Calu3 (cell line): ENCODE data around the gene CCDC92. TPM values are rescaled to one million over a fixed set of nuclear protein-coding genes. Genes with fewer than 3 reads are reported as not detected.

Experiments used
- BruUV-seq: library from RNA; stranded (reverse); fragments of 400-500 nt; replicated peaks from 2 replicates; lab custom pipeline; 2021; lab: Mats Ljungman, UMichigan
- CTCF ChIA-PET: fragments of 300-600 bp; sonication (Branson Sonifier 250); formaldehyde crosslinking; loops from one replicate; lab custom pipeline; 2022; ENCODE audit warnings: antibody characterized with exemption; lab: Charles Lee
- DNase-seq: peaks from one replicate; pipeline ENCODE4 v3.0.0; 2022
- H3K27ac Mint-ChIP-seq: one replicate; pipeline ENCODE4 v1.8.0; 2022; ENCODE audit warnings: mixed read lengths; ENCODE audit not compliant: unreplicated experiment
- H3K27me3 Mint-ChIP-seq: one replicate; pipeline ENCODE4 v1.8.0; 2022; ENCODE audit warnings: mixed read lengths; ENCODE audit not compliant: unreplicated experiment
- H3K36me3 Mint-ChIP-seq: one replicate; pipeline ENCODE4 v1.8.0; 2022; ENCODE audit warnings: mild to moderate bottlenecking, moderate library complexity, mixed read lengths; ENCODE audit not compliant: insufficient read depth, unreplicated experiment
- H3K4me1 Mint-ChIP-seq: one replicate; pipeline ENCODE4 v1.8.0; 2022; ENCODE audit warnings: mild to moderate bottlenecking, low read depth, mixed read lengths; ENCODE audit not compliant: unreplicated experiment
- H3K4me3 Mint-ChIP-seq: one replicate; pipeline ENCODE4 v1.8.0; 2022; ENCODE audit warnings: mild to moderate bottlenecking, low read depth, moderate library complexity, mixed read lengths; ENCODE audit not compliant: unreplicated experiment
- H3K9me3 Mint-ChIP-seq: one replicate; pipeline ENCODE4 v1.8.0; 2022; ENCODE audit warnings: low read depth, mixed read lengths; ENCODE audit not compliant: unreplicated experiment
- intact Hi-C: fragments of 100-400 bp; cut with micrococcal nuclease; formaldehyde crosslinking; loops from one replicate; pipeline ENCODE4 v1.10.0; 2022; ENCODE audit not compliant: unreplicated experiment
- total RNA-seq: library from RNA; stranded (reverse); gene quantifications from 2 replicates; pipeline ENCODE4 v1.2.3, GENCODE V29; 2022
- TF ChIP-seq, protein P1 (sequence below): fragments of 200-600 bp; IDR thresholded peaks from one replicate; pipeline ENCODE4 v1.8.0; 2022; ENCODE audit warnings: antibody characterized with exemption; ENCODE audit not compliant: unreplicated experiment

The CCDC92 gene
- total RNA-seq, 1 experiment from 2014 or later, result 35.0 TPM

DNA sequence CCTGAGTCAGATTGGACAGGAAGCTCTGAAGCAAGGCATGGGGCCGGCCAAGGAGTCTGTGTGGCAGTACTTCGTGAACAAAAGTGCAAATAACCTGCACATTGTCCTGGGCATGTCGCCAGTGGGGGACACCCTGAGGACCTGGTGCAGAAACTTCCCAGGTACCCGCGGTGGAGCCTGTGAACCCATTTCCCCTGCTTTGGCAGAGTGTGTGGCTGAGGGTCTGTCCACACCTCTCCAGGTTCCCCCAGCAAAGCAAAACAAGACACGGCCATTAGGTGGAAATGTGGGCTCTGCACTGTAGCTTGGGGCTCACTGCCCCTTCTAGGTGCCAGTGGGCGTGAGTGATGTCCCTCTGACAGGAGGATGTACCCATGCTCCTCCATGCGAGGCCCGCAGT is 79.4 kb downstream of the CCDC92 start:
- H3K36me3 Mint-ChIP-seq, result no peaks in the 10 kb centered on the region
- no TSS peak for BruUV-seq
- no peaks in the 10 kb centered on the region for H3K9me3 Mint-ChIP-seq
- H3K27ac Mint-ChIP-seq, result no peak overlapping the region
- no peak for DNase-seq
- H3K4me1 Mint-ChIP-seq, result peaks cover 10% of the 10 kb centered on the region
- TF ChIP-seq, protein P1, sequence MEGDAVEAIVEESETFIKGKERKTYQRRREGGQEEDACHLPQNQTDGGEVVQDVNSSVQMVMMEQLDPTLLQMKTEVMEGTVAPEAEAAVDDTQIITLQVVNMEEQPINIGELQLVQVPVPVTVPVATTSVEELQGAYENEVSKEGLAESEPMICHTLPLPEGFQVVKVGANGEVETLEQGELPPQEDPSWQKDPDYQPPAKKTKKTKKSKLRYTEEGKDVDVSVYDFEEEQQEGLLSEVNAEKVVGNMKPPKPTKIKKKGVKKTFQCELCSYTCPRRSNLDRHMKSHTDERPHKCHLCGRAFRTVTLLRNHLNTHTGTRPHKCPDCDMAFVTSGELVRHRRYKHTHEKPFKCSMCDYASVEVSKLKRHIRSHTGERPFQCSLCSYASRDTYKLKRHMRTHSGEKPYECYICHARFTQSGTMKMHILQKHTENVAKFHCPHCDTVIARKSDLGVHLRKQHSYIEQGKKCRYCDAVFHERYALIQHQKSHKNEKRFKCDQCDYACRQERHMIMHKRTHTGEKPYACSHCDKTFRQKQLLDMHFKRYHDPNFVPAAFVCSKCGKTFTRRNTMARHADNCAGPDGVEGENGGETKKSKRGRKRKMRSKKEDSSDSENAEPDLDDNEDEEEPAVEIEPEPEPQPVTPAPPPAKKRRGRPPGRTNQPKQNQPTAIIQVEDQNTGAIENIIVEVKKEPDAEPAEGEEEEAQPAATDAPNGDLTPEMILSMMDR, result no peak
- CTCF ChIA-PET, result interaction anchor here (0.7 kb wide), 1 partner anchor 330 kb away, joined by 4 read pairs; no protein-coding TSS in a partner anchor
- no peak overlapping the region for H3K4me3 Mint-ChIP-seq
- intact Hi-C loops, result no loop called here
- peaks cover 81% of the 10 kb centered on the region for H3K27me3 Mint-ChIP-seq

GRCh38 chr12:123892853-123893252 is 79.8 kb downstream of the CCDC92 start:
- Mint-ChIP-seq H3K27me3 (peaks cover 79% of the 10 kb centered on the region), H3K9me3 (no peaks in the 10 kb centered on the region), H3K4me3 (no peak overlapping the region), H3K27ac (no peak overlapping the region), H3K36me3 (no peaks in the 10 kb centered on the region), H3K4me1 (peaks cover 10% of the 10 kb centered on the region)
- TF ChIP-seq, protein P1, result no peak
- intact Hi-C loops, result no loop called here
- CTCF ChIA-PET, result no interaction called here
- BruUV-seq, result no TSS peak
- no peak for DNase-seq

DNA sequence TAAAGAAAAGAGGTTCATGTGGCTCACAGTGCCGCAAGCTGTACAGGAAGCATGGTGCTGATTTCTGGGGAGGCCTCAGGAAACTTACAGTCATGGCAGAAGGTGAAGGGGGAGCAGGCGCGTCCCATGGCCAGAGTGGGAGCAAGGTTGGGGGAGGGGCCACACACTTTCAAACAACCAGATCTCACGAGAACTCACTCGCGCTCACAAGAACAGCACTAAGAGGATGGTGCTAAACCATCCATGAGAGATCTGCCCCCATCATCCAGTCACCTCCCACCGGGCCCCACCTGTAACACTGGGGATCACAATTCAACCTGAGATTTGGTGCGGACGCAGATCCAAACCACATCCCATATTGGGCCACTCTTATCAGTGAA is 80.5 kb downstream of the CCDC92 start:
- H3K4me3 Mint-ChIP-seq, result no peak overlapping the region
- H3K27me3 Mint-ChIP-seq, result peaks cover 79% of the 10 kb centered on the region
- BruUV-seq, result no TSS peak
- no peaks in the 10 kb centered on the region for H3K9me3 Mint-ChIP-seq
- no peak for DNase-seq
- H3K36me3 Mint-ChIP-seq, result no peaks in the 10 kb centered on the region
- H3K27ac Mint-ChIP-seq, result no peak overlapping the region
- CTCF ChIA-PET, result no interaction called here
- TF ChIP-seq, protein P1, result no peak
- H3K4me1 Mint-ChIP-seq, result peaks cover 12% of the 10 kb centered on the region
- intact Hi-C loops, result no loop called here

- Mint-ChIP-seq H3K9me3 (no peaks in the 10 kb centered on the region), H3K27ac (no peak overlapping the region), H3K36me3 (no peaks in the 10 kb centered on the region), H3K4me1 (peaks cover 17% of the 10 kb centered on the region), H3K4me3 (no peak overlapping the region), H3K27me3 (peaks cover 79% of the 10 kb centered on the region)
- BruUV-seq, result no TSS peak
- TF ChIP-seq, protein P1, result no peak
- intact Hi-C loops, result no loop called here
- DNase-seq, result no peak
- CTCF ChIA-PET, result no interaction called here
Observed at GRCh38 chr12:123891516-123892179, 81.0 kb downstream of the CCDC92 start.
